H9 (cell line): ENCODE measurements around the gene CDKN2AIPNL. TPM values are rescaled to one million over a fixed set of nuclear protein-coding genes. Genes with fewer than 3 reads are reported as not detected.

Source experiments
- DNase-seq: peaks from one replicate; pipeline ENCODE4 v3.0.0-alpha.2; 2017
- H2AFZ ChIP-seq: one replicate; pipeline ENCODE4 v1.6.1; 2013; ENCODE audit warnings: mild to moderate bottlenecking, low read length, control low read depth, moderate library complexity
- H2AK5ac ChIP-seq: 2 replicates; pipeline ENCODE4 v1.6.1; 2013; ENCODE audit warnings: low read length, control low read depth, mixed read lengths; ENCODE audit not compliant: insufficient read length
- H2BK120ac ChIP-seq: one replicate; pipeline ENCODE4 v1.6.1; 2013; ENCODE audit warnings: low read depth, mild to moderate bottlenecking, low read length, control low read depth, inconsistent platforms; ENCODE audit not compliant: poor library complexity, severe bottlenecking
- H2BK12ac ChIP-seq: 2 replicates; pipeline ENCODE4 v1.6.1; 2013; ENCODE audit warnings: low read length, control low read depth, mixed read lengths, low read depth; ENCODE audit not compliant: insufficient read length
- H2BK15ac ChIP-seq: 2 replicates; pipeline ENCODE4 v1.6.1; 2013; ENCODE audit warnings: low read depth, low read length, control low read depth
- H2BK20ac ChIP-seq: one replicate; pipeline ENCODE4 v1.6.1; 2013; ENCODE audit warnings: low read depth, mild to moderate bottlenecking, low read length, control low read depth, inconsistent platforms; ENCODE audit not compliant: poor library complexity, severe bottlenecking
- H2BK5ac ChIP-seq: 2 replicates; pipeline ENCODE4 v1.6.1; 2013; ENCODE audit warnings: low read length, control low read depth, mixed read lengths; ENCODE audit not compliant: insufficient read length
- H3K14ac ChIP-seq: 2 replicates; pipeline ENCODE4 v1.6.1; 2013; ENCODE audit warnings: low read length, control low read depth; ENCODE audit not compliant: insufficient read depth
- H3K18ac ChIP-seq: 2 replicates; pipeline ENCODE4 v1.6.1; 2013; ENCODE audit warnings: low read depth, mild to moderate bottlenecking, mixed read lengths, low read length, control low read depth; ENCODE audit not compliant: insufficient read length
- H3K23ac ChIP-seq: 2 replicates; pipeline ENCODE4 v1.6.1; 2013; ENCODE audit warnings: low read length, control low read depth, mixed read lengths, low read depth; ENCODE audit not compliant: insufficient read length
- H3K23me2 ChIP-seq: 2 replicates; pipeline ENCODE4 v1.6.1; 2013; ENCODE audit warnings: low read depth, mild to moderate bottlenecking, mixed read lengths, low read length, control low read depth; ENCODE audit not compliant: insufficient read length, poor library complexity, severe bottlenecking
- H3K27ac ChIP-seq: 2 replicates; pipeline ENCODE4 v1.5.1; 2013; ENCODE audit warnings: low read length, control low read depth, mixed read lengths, low read depth; ENCODE audit not compliant: insufficient read length
- H3K27me3 ChIP-seq: 2 replicates; pipeline ENCODE4 v1.6.1; 2013; ENCODE audit warnings: low read length, control low read depth, inconsistent platforms; ENCODE audit not compliant: insufficient read depth
- H3K4ac ChIP-seq: 2 replicates; pipeline ENCODE4 v1.6.1; 2013; ENCODE audit warnings: low read depth, mild to moderate bottlenecking, control low read depth, inconsistent platforms, low read length, moderate library complexity
- H3K4me1 ChIP-seq: 2 replicates; pipeline ENCODE4 v1.6.1; 2013; ENCODE audit warnings: low read length, control low read depth, inconsistent platforms; ENCODE audit not compliant: insufficient read depth
- H3K4me2 ChIP-seq: 2 replicates; pipeline ENCODE4 v1.6.1; 2013; ENCODE audit warnings: low read length, control low read depth, mixed read lengths; ENCODE audit not compliant: insufficient read length, insufficient read depth
- H3K56ac ChIP-seq: 2 replicates; pipeline ENCODE4 v1.6.1; 2013; ENCODE audit warnings: low read depth, mild to moderate bottlenecking, mixed read lengths, low read length, control low read depth; ENCODE audit not compliant: insufficient read length
- H3K79me1 ChIP-seq: 2 replicates; pipeline ENCODE4 v1.6.1; 2013; ENCODE audit warnings: low read depth, mild to moderate bottlenecking, moderate library complexity, low read length, control low read depth, inconsistent platforms; ENCODE audit not compliant: insufficient read depth, poor library complexity, severe bottlenecking
- H3K79me2 ChIP-seq: 2 replicates; pipeline ENCODE4 v1.6.1; 2013; ENCODE audit warnings: low read length, control low read depth, inconsistent platforms; ENCODE audit not compliant: insufficient read depth
- H3K9ac ChIP-seq: 2 replicates; pipeline ENCODE4 v1.6.1; 2013; ENCODE audit warnings: low read length, control low read depth, mixed read lengths; ENCODE audit not compliant: insufficient read length; ENCODE audit errors: extremely low read depth
- H3K9me3 ChIP-seq: one replicate; pipeline ENCODE4 v1.6.1; 2013; ENCODE audit warnings: low read depth, low read length, inconsistent platforms; ENCODE audit not compliant: control insufficient read depth
- H3T11ph ChIP-seq: one replicate; pipeline ENCODE4 v1.6.1; 2013; ENCODE audit warnings: mild to moderate bottlenecking, low read length, control low read depth, inconsistent platforms
- H4K20me1 ChIP-seq: one replicate; pipeline ENCODE4 v1.6.1; 2013; ENCODE audit not compliant: control insufficient read depth, insufficient read length, insufficient read depth
- H4K5ac ChIP-seq: 2 replicates; pipeline ENCODE4 v1.6.1; 2013; ENCODE audit warnings: low read depth, mild to moderate bottlenecking, mixed read lengths, low read length, control low read depth; ENCODE audit not compliant: insufficient read length
- H4K8ac ChIP-seq: replicated peaks from 2 replicates; pipeline ENCODE4 v1.6.1; 2013; ENCODE audit warnings: low read length, control low read depth, mixed read lengths, low read depth; ENCODE audit not compliant: insufficient read length
- H4K91ac ChIP-seq: 2 replicates; pipeline ENCODE4 v1.6.1; 2013; ENCODE audit warnings: low read depth, mild to moderate bottlenecking, moderate library complexity, mixed read lengths, low read length, control low read depth; ENCODE audit not compliant: insufficient read length
- H3K27ac Mint-ChIP-seq, 3 experiments: 2 replicates in 2 of 3; 3 replicates in 1 of 3; pipeline ENCODE4 v1.8.0; 2020 to 2021; ENCODE audit warnings: mixed read lengths in 3 of 3, mild to moderate bottlenecking in 1 of 3, moderate library complexity in 1 of 3
- H3K27me3 Mint-ChIP-seq: 2 replicates; pipeline ENCODE4 v1.8.0; 2021; ENCODE audit warnings: low read depth, mild to moderate bottlenecking, moderate library complexity, mixed read lengths
- H3K36me3 Mint-ChIP-seq, 3 experiments: 2 replicates in 2 of 3; 3 replicates in 1 of 3; pipeline ENCODE4 v1.8.0; 2020 to 2021; ENCODE audit warnings: low read depth in 3 of 3, mixed read lengths in 3 of 3; ENCODE audit not compliant: insufficient read depth in 1 of 3
- H3K4me1 Mint-ChIP-seq, 2 experiments: 2 replicates each; pipeline ENCODE4 v1.8.0; 2020; ENCODE audit warnings: mixed read lengths in 2 of 2
- H3K4me3 Mint-ChIP-seq, 2 experiments: 2 replicates in 1 of 2; 3 replicates in 1 of 2; pipeline ENCODE4 v1.8.0; 2020 to 2021; ENCODE audit warnings: mild to moderate bottlenecking in 2 of 2, mixed read lengths in 2 of 2, moderate library complexity in 1 of 2
- H3K9me3 Mint-ChIP-seq, 2 experiments: 2 replicates in 1 of 2; 3 replicates in 1 of 2; pipeline ENCODE4 v1.8.0; 2020; ENCODE audit warnings: mild to moderate bottlenecking in 2 of 2, mixed read lengths in 2 of 2, moderate library complexity in 1 of 2
- CTCF ChIP-seq: fragments of 200-600 bp; sonication (generic); conservative IDR thresholded peaks from 3 replicates; pipeline ENCODE4 v1.8.0; 2021; ENCODE audit warnings: antibody characterized with exemption, mild to moderate bottlenecking
- WGBS: extraction: QIAGEN DNeasy Blood & Tissue Kit; methylation state at CpG from one replicate; pipeline ENCODE4 v1.1.7; 2013; ENCODE audit warnings: missing lambda C conversion rate, low lambda C conversion rate, mixed read lengths; ENCODE audit not compliant: insufficient read length; ENCODE audit errors: extremely low coverage; 5-methylcytosine and 5-hydroxymethylcytosine counted together
- total RNA-seq: library from RNA; stranded (reverse); gene quantifications from 2 replicates; pipeline ENCODE4 v1.2.1, GENCODE V29; 2021

CDKN2AIPNL gene
- total RNA-seq, 1 experiment from 2014 or later = 60.0 TPM

- no peak overlapping the region for H3K4me3 Mint-ChIP-seq
- peaks cover 8% of the 10 kb centered on the region; the same call in 1 of the 2 replicates for H3K79me2 ChIP-seq
- H4K8ac ChIP-seq = no peak overlapping the region
- no peak overlapping the region for H3K18ac ChIP-seq
- no peak overlapping the region for H2BK120ac ChIP-seq
- peaks cover 36 to 39% of the 10 kb centered on the region in 2 experiments for H3K4me1 Mint-ChIP-seq
- no peak overlapping the region; a peak in 1 of 7 replicates for H3K27ac Mint-ChIP-seq
- no peak overlapping the region for H3K4ac ChIP-seq
- H3K27ac ChIP-seq = no peak overlapping the region
- no peak overlapping the region for H2BK15ac ChIP-seq
- no peak overlapping the region for H2BK20ac ChIP-seq
- no peak overlapping the region for H3K9ac ChIP-seq
- WGBS = no CpG with 5 or more reads among the region's 2 CpGs
- H3K79me1 ChIP-seq = peaks cover 5% of the 10 kb centered on the region
- DNase-seq = no peak
- no peak overlapping the region for H3K56ac ChIP-seq
- H3K23ac ChIP-seq = no peak overlapping the region
- no peaks in the 10 kb centered on the region for H4K20me1 ChIP-seq
- peaks cover 6 to 16% (median 9%) of the 10 kb centered on the region in 3 experiments; a peak in 6 of 7 replicates for H3K36me3 Mint-ChIP-seq
- H4K91ac ChIP-seq = no peak overlapping the region
- no peak for TF ChIP-seq CTCF
- H3K14ac ChIP-seq = no peak overlapping the region
- no peak overlapping the region for H2AK5ac ChIP-seq
- no peak overlapping the region for H2BK5ac ChIP-seq
- H3K9me3 Mint-ChIP-seq = no peaks in the 10 kb centered on the region
- H4K5ac ChIP-seq = no peak overlapping the region
- H3K4me2 ChIP-seq = no peak overlapping the region
- no peaks in the 10 kb centered on the region for H3K27me3 Mint-ChIP-seq
- peaks cover 8% of the 10 kb centered on the region for H3K23me2 ChIP-seq
- H2AFZ ChIP-seq = no peak overlapping the region
- H2BK12ac ChIP-seq = no peak overlapping the region
- no peaks in the 10 kb centered on the region; the same call in 1 of the 2 replicates for H3K4me1 ChIP-seq
- H3K9me3 ChIP-seq = no peaks in the 10 kb centered on the region
- no peaks in the 10 kb centered on the region for H3K27me3 ChIP-seq
- no peak overlapping the region for H3T11ph ChIP-seq
Observed at GRCh38 chr5:134413046-134413445, 1.4 kb upstream of the CDKN2AIPNL start.
